NCI-H226 (cell line): Measurements from ENCODE around the gene COQ10B.
A peak's percentile ranks its signal among the peaks of the same experiment; 100 is the strongest.
"Not testable (repeated sequence)": the region's sequence is repeated elsewhere in the genome, so short reads cannot be mapped to it uniquely, and the experiment has no call there.

ENCODE experiments used
- DNase-seq: peaks from one replicate; pipeline ENCODE4 v3.0.0-alpha.2; 2015

Gene COQ10B

DNA sequence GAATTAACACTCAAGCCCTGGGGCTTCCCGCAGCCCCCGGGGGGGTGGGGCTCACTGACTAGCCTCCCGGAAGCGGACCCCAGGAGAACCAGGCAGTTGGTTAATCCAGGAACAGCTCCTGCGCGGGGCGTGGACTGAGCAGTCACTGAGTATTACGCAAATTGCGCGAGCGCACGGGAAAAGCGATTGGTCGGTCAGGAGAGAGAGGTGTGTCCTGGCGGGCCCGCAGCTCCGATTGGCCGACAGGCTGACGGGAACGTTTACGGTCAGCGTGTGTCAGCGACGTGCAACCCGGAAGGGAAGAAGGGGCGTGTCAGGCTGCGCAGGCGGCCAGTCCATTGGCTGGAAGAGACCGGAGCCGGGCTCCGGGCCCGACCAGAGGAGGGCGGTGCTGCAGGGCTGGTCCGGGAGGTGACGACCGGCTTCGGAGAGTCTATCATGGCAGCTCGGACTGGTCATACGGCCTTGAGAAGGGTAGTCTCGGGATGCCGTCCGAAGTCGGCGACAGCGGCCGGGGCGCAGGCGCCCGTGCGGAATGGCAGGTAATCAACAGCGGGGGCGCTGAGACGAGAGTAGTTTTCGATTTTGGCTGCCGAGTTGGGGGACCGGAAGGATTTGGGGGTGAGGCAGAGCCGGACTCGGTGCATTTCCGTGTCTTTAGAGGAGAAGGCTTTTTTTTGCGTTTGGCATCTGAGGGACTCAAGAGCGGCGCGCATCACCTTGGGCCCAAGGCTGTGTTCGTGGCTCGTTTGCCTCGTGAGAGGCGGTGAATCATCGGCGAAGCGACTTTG lies at the start of gene COQ10B:
TSS of gene COQ10B (plus strand) at position 430 of the 791 bp plus-strand sequence. CDS start at position 439, 9 bp downstream.
- peak; percentile 99 for DNase-seq

DNA sequence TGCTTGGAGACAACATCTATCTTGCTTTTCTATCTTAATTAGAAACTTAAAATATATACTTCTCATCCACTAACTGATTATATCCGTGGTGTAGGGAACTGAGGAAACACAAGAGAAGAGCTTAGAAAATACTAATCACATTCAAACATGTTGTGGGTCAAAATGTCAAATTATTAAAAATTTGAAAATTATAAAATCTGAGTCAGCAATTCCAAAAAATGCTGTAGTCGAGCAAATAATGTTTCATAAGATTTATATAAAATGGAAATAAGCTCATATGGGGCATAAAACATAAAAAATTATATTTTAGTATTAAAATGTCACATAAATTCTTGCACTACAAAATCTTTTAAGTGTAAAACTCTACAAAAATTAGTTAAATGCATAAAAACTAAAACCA lies 47.8 kb upstream of the COQ10B start:
- DNase-seq, result no peak

DNA sequence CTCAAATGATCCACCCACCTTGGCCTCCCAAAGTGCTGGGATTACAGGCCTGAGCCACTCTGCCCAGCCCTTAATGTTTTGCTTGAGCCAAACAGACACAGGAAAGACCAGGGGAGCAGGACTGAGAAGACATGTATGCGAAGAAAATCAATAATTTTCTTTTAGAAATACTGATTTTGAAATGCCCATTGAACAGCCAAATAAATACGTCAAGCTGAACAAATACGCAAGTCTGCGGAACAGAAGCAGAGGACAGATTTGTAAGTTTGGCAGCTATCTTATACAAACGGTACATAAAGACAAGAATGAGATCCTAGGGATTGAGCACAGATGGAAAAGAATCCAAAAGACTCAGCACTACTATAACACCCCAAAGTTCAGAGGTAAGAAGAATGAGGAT lies 39.3 kb upstream of the COQ10B start:
- DNase-seq, result no peak

DNA sequence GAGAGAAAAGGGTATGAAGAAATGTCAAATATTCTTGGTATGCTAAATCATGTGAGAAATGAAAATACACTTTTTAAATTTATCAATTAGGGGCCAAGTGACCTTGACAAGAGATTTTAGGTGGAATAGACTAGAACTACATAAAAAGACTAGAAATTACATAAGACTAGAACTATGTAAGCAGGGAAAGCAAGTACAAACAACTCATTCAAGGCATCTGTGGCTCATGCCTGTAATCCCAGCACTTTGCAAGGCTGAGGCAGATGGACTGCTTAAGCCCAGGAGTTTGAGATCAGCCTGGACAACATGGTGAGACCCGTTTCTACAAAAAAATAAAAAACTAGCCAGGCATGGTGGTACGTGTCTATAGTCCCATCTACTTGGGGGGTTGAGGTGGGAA lies 38.8 kb upstream of the COQ10B start:
- DNase-seq, result no peak

DNA sequence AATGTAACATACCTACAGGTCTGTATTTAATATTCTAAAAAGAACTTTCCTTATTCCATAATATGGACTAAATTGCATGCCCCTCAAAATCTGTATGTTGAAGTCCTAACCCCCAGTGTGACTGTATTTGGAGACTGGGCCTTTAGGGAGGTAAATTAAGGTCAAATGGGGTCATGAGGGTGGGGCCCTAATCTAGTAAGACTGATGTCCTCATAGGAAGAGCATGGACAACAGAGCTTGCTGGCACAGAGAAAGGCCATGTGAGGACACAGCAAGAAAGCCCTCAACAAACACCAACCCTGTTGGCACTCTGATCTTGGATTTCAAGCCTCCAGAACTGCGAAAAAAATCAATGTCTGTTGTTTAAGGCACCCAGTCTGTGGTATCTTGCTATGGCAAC lies 37.1 kb upstream of the COQ10B start:
- DNase-seq, result no peak

DNA sequence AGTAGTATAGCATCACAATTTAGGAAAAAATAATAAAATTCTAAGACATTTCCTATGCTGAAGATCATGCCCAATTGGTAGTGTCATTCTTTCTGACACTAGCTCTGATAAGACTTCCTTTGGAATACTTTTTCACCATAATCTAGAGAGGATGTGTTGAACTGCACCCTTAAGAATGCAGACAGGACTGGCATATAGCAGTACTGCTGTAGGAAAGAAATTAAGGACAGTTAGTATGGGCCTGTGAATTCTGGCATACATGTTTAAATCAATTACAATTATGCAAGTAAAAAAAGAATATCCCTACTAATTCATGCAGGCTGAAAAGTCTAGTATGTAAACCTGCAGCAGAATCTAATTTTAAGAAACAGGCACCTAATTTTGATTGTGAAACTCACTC lies 33.9 kb upstream of the COQ10B start:
- no peak for DNase-seq

DNA sequence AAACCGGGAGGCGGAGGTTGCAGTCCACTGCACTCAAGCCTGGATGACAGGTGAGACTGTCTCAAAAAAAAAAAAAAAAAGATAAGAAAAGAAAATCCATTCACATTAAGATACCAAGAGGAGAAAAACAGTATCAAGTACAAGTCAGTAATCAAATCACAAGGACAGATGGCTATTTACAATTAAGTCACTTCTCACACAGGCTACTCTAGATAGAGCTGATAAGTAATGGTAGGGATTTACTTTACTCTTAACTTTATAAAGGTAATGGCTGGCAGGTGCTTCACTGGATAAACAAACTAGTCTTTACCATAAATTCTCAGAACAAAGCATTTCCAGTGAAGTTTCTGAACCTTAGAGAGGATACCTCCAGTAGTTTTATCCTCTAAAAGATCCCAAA lies 30.0 kb upstream of the COQ10B start:
- no peak for DNase-seq

DNA sequence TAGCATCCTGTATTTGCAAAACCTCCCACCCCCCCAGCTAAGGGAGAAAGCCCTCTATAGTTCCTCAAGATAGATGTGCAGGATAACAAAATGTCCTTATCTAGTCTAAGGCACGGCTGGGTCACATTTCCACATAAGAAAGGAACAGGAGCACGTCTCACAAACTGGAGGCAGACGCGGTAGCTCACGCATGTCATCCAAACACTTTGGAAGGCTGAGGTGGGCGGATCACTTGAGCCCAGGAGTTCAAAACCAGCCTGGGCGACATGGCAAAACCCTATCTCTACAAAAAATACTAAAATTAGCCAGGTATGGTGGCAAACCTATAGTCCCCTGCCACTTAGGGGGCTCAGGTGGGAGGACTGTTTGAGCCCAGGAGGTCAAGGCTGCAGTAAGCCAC lies 27.8 kb upstream of the COQ10B start:
- DNase-seq, result no peak

DNA sequence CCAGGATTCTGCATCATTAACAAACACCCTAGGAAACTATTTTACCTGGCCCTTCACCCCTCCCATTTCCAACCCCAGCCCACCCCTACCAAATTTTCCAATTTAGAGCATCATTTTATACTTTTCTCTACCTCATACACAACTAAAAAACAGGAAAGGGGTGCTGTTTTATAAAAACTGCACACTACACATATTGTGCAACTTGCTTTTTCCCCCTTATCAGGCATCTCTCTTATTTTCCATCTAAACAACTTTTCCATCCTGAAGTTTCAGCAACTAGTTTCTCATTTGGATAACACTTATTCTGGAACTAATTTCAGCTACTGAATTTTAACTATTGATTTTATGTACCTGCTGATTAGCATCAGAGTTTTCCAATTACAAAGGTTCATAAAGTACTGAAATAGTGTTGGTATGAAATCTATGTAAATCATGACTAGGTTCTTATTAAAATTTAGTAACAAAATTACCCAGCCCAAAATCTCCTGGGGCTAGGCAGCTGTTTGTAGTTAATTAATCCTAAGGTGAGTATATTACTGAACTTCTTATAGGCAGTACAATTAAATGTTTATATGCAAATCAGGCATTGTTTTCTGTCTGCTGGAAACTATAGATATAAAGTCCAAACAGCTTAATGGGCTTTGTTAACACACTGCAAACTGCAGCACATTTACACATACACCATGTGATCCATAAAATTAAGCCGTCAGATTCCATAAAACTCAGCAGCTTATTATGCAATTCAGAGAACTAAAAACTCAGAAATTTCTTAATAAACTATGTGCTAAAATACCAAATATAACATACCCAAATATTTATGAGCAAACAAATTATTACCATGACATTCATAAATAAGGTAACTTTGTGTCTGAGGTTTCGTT lies 26.4 kb upstream of the COQ10B start:
- no peak for DNase-seq

DNA sequence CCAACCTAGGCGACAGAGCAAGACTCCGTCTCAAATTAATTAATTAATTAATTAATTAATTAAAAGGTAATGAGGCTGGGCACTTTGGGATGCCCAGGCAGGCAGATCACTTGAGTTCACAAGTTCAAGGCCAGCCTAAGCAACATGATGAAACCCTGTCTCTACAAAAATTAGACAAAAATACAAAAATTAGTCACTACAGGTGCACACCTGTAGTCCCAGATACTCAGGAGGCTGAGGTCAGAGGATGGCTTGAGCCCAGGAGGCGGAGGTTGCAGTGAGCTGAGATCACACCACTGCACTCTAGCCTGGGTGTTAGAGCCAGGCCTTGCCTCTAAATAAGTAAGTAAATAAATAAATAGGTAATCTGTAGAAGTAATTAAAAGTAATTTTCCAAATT lies 25.4 kb upstream of the COQ10B start:
- DNase-seq, result no peak

DNA sequence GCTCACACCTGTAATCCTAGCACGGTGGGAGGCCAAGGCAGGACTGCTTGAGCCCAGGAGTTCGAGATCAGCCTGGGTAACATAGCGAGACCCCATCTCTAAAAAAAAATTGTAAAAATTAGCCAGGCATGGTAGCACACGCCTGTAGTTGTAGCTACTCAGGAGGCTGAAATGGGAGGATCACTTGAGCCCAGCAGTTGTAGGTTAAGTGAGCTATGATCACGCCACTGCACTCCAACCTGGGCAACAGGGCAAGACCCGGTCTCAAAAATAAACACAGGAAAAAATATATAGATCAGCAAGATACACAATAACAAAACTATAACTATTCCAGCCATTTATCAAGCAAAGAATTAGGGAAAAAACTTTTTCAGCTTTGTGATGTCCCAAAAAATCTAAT lies 21.5 kb upstream of the COQ10B start:
- no peak for DNase-seq

DNA sequence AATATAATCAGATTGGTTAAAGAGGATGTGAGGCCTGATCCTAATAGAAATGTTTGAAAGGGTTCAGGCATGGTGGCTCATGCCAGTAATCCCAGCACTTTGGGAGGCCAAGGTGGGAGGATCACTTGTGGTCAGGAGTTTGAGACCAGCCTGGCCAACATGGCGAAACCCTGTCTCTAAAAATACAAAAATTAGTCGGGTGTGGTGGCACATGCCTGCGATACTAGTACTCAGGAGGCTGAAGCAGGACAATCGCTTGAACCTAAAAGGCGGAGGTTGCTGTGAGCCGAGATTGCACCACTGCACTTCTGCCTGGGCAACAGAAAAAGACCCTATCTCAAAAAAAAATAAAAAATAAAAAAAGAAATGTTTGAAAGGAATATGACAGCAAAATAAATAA lies 20.8 kb upstream of the COQ10B start:
- DNase-seq, result not testable (repeated sequence)

DNA sequence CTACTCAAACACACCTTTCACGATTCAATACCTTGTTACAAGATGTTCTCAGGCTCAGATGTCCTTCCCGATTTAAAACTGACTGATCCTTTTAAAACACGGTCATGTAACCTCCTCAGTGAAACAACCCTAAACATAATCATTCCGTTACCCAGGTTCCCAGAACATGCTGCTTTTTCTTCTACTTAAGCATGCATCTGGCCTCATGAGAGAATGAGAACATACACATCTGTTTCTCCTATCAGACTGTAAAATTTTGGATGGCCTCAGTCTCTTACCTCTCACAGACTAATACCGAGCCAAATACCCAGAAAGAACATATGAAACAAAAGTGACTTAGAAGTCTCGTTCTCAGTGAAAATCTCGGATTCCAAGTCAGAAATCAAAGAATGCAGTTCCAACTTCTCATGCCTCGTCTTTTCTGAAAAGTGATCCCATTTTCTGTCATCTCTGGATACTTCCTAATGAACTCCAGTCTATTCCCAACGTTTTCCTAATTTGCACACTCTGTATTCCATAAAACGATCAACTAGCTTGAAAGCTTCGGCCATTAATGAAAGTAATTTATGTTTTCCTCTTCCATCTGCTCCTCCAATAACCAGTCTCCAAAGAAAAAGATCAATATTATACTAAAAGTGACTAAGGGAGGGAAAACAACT lies 19.4 kb upstream of the COQ10B start:
- DNase-seq, result no peak

DNA sequence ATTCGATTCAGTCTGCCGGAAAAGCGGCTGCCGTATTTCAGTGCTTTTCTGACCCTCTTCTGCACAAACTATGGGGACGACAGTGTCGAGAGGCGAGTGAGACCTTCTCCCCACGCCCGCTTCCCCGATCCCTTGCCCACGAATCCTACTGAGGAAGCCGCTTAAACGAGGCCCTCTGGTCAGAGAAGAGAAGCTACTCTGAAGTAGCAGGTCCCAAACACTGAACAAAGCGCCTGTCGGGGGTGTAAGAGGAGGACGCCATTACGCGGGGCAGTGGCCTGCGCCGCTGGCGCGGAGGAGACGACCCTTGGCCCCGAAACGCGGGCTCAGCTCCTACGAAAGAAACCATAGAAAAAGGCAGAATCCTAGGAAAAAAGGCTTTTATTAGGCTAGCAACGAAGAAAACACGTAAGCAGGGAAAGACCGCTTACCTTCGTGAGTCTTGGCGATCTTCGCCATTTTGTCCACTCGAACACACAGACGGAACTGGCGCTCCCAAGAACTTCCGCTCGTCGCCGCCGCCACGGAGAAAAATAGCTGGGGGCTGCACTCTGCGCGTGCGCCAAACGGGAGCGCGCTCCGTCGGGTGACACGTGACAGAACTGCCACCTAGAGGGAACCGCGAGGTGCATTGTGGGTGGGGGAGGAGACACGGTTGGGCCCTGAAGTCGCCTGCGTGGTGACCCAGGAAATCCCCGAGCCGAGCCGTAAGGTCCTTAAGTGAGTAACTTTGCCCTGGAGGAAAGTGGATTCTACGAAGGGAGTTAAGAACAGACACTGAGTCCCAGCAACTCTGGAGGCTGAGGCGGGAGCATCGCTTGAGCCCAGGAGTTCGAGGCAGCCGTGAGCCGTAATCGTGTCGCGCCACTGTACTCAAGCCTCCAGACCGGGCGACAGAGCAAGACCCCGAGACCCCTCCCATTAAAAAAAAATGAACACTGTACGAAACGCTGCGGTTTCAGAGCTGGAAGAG lies 18.5 kb upstream of the COQ10B start, which contains the start of gene SF3B1:
TSS of gene SF3B1 (minus strand) at position 488 of the 973 bp plus-strand sequence. CDS start at position 459, 29 bp downstream.
- peak; percentile 92 for DNase-seq

DNA sequence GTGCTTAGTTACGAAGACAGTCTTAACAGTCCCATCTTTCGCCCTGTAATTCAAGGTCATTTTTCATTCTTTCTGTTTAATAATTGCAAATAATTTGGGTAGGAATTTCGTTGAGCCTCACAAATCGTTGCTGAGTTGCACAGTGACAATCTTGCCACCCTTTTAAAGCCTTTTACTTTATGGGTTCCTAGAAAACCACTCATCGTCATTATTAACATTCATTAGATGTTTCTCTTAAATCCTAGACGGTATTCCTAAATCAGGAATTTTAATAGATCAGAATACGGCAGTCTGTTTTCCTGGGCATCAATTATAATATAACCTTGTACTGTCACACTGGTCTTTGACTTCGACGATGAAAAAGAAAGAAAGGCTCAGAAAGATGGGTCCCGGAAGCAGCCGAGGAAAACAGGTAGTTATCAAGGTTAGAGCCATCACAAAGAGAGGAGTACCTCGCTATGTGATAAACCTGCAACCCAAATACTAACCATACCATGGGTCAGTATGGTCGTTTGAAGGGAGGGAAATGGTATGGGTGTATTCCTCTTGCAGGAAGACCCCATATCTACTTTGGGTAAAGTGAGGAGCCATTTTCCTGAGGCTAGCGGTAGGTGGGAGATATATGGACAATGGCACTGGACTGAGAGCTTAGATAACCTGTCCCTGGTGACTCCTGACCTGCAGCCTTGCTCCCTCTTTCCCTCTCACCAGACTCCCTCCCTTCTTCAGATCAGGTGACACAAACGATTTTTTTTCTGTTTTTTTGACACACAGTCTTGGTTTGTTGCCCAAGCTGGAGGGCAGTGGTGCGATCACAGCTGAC lies 17.5 kb upstream of the COQ10B start:
- DNase-seq, result no peak

DNA sequence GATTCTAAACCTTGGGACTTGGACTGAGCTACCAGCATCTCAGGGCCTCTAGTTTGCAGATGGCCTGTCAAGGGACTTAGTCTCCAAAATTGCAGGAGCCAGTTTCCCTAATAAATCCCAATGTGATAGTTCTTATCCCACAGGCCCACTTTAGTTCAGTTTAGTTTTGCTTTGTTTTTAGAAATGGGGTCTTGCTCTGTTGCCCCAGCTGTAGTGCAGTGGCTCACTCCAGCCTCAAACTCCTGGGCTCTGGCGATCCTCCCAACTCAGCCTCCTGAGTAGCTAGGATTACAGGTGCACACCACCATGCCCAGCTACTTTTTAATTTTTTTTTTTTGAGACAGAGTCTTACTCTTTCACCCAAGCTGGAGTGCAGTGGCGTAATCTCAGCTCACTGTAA lies 16.0 kb upstream of the COQ10B start:
- no peak for DNase-seq

DNA sequence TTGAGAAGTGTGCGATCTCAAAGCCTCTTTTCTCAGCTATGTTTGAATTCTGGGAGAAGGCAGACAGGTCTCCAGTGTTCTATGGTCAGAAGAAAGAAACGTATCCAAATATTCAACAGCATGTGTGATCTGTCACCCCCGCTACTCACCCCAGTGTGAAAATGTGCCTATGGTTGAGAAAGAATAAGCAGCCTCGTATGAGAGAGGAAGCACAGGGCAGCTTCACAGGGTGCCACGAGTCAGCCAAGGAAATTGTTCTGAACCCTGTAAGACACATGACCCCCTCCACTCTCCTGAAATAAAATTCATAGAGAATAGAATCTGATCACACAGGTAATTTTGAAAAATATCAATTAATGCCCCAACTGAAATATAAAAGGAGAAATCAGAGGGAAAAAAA lies 10.5 kb upstream of the COQ10B start:
- DNase-seq, result no peak

DNA sequence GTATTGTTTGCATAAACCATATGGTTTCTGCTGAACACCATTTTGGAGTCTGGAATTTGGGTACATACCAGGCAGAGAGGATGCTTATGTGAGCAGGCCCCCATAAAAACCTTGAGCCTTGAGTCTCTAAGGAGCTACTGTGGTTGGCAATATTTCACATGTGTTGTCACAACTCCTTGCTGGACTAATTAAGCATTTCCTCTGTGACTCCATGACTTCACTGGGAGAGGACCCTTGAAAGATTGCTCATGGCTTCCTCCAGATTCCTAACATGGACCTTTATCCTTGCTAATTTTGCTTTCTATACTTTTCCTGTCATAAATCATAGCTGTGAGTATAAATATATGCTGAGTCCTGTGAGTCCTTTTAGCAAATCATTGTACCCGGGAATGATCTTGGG lies 7.6 kb upstream of the COQ10B start:
- DNase-seq, result no peak

DNA sequence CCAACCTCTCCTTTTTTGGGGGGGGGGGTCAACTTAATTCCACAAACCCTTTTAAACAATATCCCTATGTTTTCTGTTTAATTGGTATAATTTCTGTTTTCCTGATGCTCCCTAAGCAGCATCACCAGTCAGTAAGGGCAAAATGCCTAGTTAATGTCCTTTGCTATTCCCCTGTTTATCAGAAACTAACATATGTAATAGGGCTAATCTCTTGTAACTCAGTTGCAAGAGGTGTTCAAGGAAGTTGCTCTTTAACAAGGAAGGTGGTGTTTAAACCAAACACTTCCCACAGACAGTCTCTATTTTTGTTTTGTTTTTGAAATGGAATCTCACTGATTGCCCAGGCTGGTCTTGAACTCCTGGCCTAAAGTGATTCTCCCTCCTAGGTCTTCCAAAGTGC lies 6.5 kb upstream of the COQ10B start:
- DNase-seq, result no peak

DNA sequence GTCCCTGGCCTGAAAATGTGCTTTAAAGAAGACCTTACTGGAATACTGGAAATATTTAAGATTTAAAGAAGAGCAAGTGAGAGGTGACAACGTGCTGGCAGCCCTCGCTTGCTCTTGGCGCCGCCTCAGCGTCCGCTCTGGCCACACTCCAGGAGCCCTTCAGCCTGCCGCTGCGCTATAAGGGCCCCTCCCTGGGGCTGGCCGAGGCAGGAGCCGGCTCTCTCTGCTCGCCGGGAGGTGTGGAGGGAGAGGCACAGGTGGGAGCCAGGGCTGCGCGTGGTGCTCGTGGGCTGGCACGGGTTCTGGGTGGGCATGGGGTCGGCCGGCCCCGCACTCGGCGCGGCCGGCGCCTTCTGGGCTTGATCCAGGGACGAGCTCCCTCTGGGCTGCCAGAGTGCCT lies 2.9 kb upstream of the COQ10B start:
- DNase-seq, result no peak

DNA sequence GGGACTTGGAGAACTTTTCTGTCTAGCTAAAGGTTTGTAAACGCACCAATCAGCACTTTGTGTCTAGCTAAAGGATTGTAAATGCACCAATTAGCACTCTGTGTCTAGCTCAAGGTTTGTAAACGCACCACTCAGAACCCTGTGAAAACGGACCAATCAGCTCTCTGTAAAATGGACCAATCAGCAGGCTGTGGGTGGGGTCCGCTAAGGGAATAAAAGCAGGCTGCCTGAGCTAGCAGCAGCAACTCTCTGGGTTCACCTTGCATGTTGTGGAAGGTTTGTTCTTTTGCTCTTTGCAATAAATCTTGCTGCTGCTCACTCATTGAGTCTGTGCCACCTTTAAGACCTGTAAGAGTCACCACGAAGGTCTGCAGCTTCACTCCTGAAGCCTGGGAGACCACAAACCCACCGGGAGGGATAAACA lies 2.4 kb upstream of the COQ10B start:
- DNase-seq, result not testable (repeated sequence)
